ENCODE results near the gene CBFA2T2.
"Not testable (repeated sequence)": the region's sequence is repeated elsewhere in the genome, so short reads cannot be mapped to it uniquely, and the experiment has no call there.

Gene CBFA2T2

GRCh38 chr20:33499355-33499754, 9.5 kb downstream of the CBFA2T2 start:
- in situ Hi-C loops (cut with HindIII; ENCODE audit: low sequenced_read_pairs), result no loop called here
- DNase-seq (ENCODE audit: low read depth), result no peak
- TF ChIP-seq CTCF (IDR thresholded peaks at IDR 0.05; ENCODE audit: low read depth, low read length, missing control alignments), result no peak
- no peak overlapping the region for H3K4me3 ChIP-seq (ENCODE audit: low read depth, low read length)

GRCh38 chr20:33501000-33501399, 11.1 kb downstream of the CBFA2T2 start:
- no peak for TF ChIP-seq CTCF (IDR thresholded peaks at IDR 0.05; ENCODE audit: low read depth, low read length, missing control alignments)
- in situ Hi-C loops (cut with HindIII; ENCODE audit: low sequenced_read_pairs), result no loop called here
- no peak overlapping the region for H3K4me3 ChIP-seq (ENCODE audit: low read depth, low read length)
- no peak for DNase-seq (ENCODE audit: low read depth)

GRCh38 chr20:33503564-33503963, 13.7 kb downstream of the CBFA2T2 start:
- DNase-seq (ENCODE audit: low read depth), result no peak
- H3K4me3 ChIP-seq (ENCODE audit: low read depth, low read length), result no peak overlapping the region
- in situ Hi-C loops (cut with HindIII; ENCODE audit: low sequenced_read_pairs), result no loop called here
- no peak for TF ChIP-seq CTCF (IDR thresholded peaks at IDR 0.05; ENCODE audit: low read depth, low read length, missing control alignments)

DNA sequence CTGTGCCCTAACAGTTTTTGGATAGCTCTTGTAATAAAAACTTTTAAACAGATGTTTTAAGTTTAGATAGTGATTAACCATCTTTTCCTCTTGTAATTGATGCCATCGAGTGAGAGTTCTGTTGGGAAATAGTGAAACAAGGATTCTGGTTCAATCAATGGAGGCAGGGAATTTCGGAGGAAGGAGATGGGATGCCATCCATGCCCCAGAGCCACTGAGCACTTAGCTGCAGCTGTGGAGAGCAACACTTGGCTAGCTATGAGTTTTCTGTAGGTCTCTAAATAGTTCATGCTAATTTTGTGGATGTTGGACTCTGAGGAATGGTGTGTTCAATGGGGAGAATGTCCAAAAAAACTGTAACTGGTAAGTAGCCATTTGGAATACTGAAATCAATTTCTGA, 16.7 kb downstream of the CBFA2T2 start:
- DNase-seq (ENCODE audit: low read depth), result no peak
- no peak for TF ChIP-seq CTCF (IDR thresholded peaks at IDR 0.05; ENCODE audit: low read depth, low read length, missing control alignments)
- in situ Hi-C loops (cut with HindIII; ENCODE audit: low sequenced_read_pairs), result no loop called here
- no peak overlapping the region for H3K4me3 ChIP-seq (ENCODE audit: low read depth, low read length)

- no peak overlapping the region for H3K4me3 ChIP-seq (ENCODE audit: low read depth, low read length)
- in situ Hi-C loops (cut with HindIII; ENCODE audit: low sequenced_read_pairs), result no loop called here
- no peak for TF ChIP-seq CTCF (IDR thresholded peaks at IDR 0.05; ENCODE audit: low read depth, low read length, missing control alignments)
- DNase-seq (ENCODE audit: low read depth), result no peak
Measured at GRCh38 chr20:33507461-33507860, 17.6 kb downstream of the CBFA2T2 start.

GRCh38 chr20:33508015-33508414, 18.1 kb downstream of the CBFA2T2 start:
- DNase-seq (ENCODE audit: low read depth); in situ Hi-C loops (cut with HindIII; ENCODE audit: low sequenced_read_pairs); H3K4me3 ChIP-seq (ENCODE audit: low read depth, low read length): not testable (repeated sequence)

DNA sequence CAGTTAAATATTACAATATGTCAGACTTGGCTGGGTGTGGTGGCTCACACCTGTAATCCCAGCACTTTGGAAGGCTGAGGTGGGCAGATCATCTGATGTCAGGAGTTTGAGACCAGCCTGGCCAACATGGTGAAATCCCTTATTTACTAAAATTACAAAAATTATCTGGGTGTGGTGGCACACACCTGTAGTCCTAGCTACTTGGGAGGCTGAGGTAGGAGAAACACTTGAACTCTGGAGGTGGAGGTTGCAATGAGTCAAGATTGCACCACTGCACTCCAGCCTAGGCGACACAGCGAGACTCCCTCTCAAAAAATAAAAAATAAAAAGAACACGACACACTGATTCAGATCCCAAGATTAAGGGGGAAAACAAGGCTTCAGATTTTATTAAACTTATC, 19.2 kb downstream of the CBFA2T2 start:
- in situ Hi-C loops (cut with HindIII; ENCODE audit: low sequenced_read_pairs); DNase-seq (ENCODE audit: low read depth); H3K4me3 ChIP-seq (ENCODE audit: low read depth, low read length): not testable (repeated sequence)

DNA sequence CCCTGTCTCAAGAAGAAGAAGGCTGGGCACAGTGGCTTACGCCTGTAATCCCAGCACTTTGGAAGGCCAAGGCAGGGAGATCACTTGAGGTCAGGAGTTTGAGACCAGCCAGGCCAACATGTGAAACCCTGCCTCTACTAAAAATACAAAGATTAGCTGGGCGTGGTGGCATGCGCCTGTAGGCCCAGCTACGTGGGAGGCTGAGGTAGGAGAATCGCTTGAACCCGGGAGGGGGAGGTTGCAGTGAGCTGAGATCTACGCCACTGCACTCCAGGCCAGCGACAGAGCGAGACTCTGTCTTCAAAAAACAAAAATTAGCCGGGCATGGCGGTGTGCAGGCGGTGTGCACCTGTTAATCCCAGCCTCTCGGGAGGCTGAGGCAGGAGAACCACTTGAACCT, 22.0 kb downstream of the CBFA2T2 start:
- in situ Hi-C loops (cut with HindIII; ENCODE audit: low sequenced_read_pairs); H3K4me3 ChIP-seq (ENCODE audit: low read depth, low read length); DNase-seq (ENCODE audit: low read depth): not testable (repeated sequence)
